Thoracic aorta (tissue), 2 donors: ENCODE results near the gene EPB41. TPM values are rescaled to one million over a fixed set of nuclear protein-coding genes. Genes with fewer than 3 reads are reported as not detected.
"Not testable (repeated sequence)": the region's sequence is repeated elsewhere in the genome, so short reads cannot be mapped to it uniquely, and the experiment has no call there.

Experiments
- ATAC-seq: fragments of 150-250 bp; one replicate; pipeline ENCODE4 v1.8.0; 2017; ENCODE audit warnings: low read depth; ENCODE audit not compliant: insufficient number of reproducible peaks, low FRiP score
- DNase-seq: peaks from one replicate; pipeline ENCODE4 v3.0.0-alpha.2; 2020; ENCODE audit warnings: low spot score
- H3K27ac ChIP-seq, 2 donors: fragments of 200-600 bp; sonication (generic); 1 replicate in 1 of 2; 2 replicates in 1 of 2; pipeline ENCODE4 v1.5.1; 2016; ENCODE audit warnings: mild to moderate bottlenecking in 2 of 2, moderate library complexity in 2 of 2
- H3K27me3 ChIP-seq: fragments of 200-600 bp; sonication (generic); replicated peaks from 2 replicates; pipeline ENCODE4 v1.6.0; 2016; ENCODE audit warnings: mild to moderate bottlenecking; ENCODE audit not compliant: insufficient read depth
- H3K36me3 ChIP-seq: fragments of 200-600 bp; sonication (generic); one replicate; pipeline ENCODE4 v1.5.1; 2016
- H3K4me1 ChIP-seq, 2 donors: fragments of 200-600 bp; sonication (generic); 1 replicate in 1 of 2; 2 replicates in 1 of 2; pipeline versions ENCODE4 v1.5.1 to v1.6.0; 2016; ENCODE audit warnings: low read depth in 2 of 2, mild to moderate bottlenecking in 1 of 2; ENCODE audit not compliant: control insufficient read depth in 1 of 2
- H3K4me3 ChIP-seq: fragments of 200-600 bp; sonication (generic); 2 replicates; pipeline ENCODE4 v1.5.1; 2016; ENCODE audit warnings: mild to moderate bottlenecking
- H3K9me3 ChIP-seq: fragments of 200-600 bp; sonication (generic); 2 replicates; pipeline ENCODE4 v1.5.1; 2016
- total RNA-seq, 2 donors: library from RNA; depleted of rRNA; stranded (reverse); fragments of >200 nt; gene quantifications; one replicate each; pipeline versions ENCODE4 v1.1.0 to v1.2.3, GENCODE V29; 2016
- TF ChIP-seq, protein P1 (sequence below): fragments of 200-600 bp; sonication (generic); IDR thresholded peaks from one replicate; pipeline ENCODE4 v1.5.1; 2019; ENCODE audit warnings: antibody characterized with exemption

The EPB41 gene
- total RNA-seq, 2 donors from 2014 or later = 26.7 to 37.8 TPM

- TF ChIP-seq, protein P1, sequence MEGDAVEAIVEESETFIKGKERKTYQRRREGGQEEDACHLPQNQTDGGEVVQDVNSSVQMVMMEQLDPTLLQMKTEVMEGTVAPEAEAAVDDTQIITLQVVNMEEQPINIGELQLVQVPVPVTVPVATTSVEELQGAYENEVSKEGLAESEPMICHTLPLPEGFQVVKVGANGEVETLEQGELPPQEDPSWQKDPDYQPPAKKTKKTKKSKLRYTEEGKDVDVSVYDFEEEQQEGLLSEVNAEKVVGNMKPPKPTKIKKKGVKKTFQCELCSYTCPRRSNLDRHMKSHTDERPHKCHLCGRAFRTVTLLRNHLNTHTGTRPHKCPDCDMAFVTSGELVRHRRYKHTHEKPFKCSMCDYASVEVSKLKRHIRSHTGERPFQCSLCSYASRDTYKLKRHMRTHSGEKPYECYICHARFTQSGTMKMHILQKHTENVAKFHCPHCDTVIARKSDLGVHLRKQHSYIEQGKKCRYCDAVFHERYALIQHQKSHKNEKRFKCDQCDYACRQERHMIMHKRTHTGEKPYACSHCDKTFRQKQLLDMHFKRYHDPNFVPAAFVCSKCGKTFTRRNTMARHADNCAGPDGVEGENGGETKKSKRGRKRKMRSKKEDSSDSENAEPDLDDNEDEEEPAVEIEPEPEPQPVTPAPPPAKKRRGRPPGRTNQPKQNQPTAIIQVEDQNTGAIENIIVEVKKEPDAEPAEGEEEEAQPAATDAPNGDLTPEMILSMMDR = no peak
- ATAC-seq = no peak
Observed at GRCh38 chr1:28934676-28935075, 20.3 kb downstream of the EPB41 start.

GRCh38 chr1:28935293-28935692 lies 20.9 kb downstream of the EPB41 start:
- Histone ChIP-seq H3K4me1 (no peaks in the 10 kb centered on the region), H3K27ac (no peak overlapping the region), H3K27me3 (no peaks in the 10 kb centered on the region), H3K4me3 (no peak overlapping the region), H3K9me3 (no peaks in the 10 kb centered on the region), H3K36me3 (no peaks in the 10 kb centered on the region)
- ATAC-seq = no peak
- TF ChIP-seq, protein P1 = no peak
- DNase-seq = no peak

More at GRCh38 chr1:28934676-28935075, 20.3 kb downstream of the EPB41 start:
- no peaks in the 10 kb centered on the region for H3K4me1 ChIP-seq
- H3K27me3 ChIP-seq = no peaks in the 10 kb centered on the region
- H3K27ac ChIP-seq = no peak overlapping the region
- no peak overlapping the region for H3K4me3 ChIP-seq
- no peaks in the 10 kb centered on the region for H3K9me3 ChIP-seq
- H3K36me3 ChIP-seq = no peaks in the 10 kb centered on the region
- no peak for DNase-seq

- H3K4me3 ChIP-seq = no peak overlapping the region
- H3K27me3 ChIP-seq = no peaks in the 10 kb centered on the region
- H3K4me1 ChIP-seq = no peaks in the 10 kb centered on the region
- TF ChIP-seq, protein P1 = no peak
- ATAC-seq = no peak
- no peaks in the 10 kb centered on the region for H3K36me3 ChIP-seq
- no peak for DNase-seq
- no peak overlapping the region for H3K27ac ChIP-seq
- H3K9me3 ChIP-seq = no peaks in the 10 kb centered on the region
Observed at GRCh38 chr1:28936094-28936493, 21.7 kb downstream of the EPB41 start.

DNA sequence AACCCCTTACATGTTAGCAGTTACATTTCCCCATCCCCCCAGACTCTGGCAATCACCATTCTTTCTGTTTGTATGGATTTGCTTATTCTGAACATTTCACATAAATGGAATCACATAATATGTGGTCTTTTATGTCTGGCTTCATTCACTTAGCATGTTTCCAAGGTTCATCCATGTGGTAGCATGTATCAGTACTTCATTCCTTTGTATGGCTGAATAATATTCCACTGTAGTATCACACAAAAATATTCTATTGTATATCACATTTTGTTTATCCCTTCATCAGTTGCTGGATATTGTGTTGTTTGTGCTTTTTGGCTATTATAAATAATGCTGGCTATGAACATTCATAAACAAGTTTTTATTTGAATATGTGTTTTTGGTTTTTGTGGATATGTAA lies 22.2 kb downstream of the EPB41 start:
- Histone ChIP-seq H3K9me3 (no peaks in the 10 kb centered on the region), H3K36me3 (no peaks in the 10 kb centered on the region), H3K4me3 (no peak overlapping the region), H3K4me1 (no peaks in the 10 kb centered on the region), H3K27me3 (no peaks in the 10 kb centered on the region), H3K27ac (no peak overlapping the region)
- TF ChIP-seq, protein P1 = no peak
- ATAC-seq (no peak), DNase-seq (no peak)

- not testable (repeated sequence) for H3K36me3 ChIP-seq, H3K27ac ChIP-seq, H3K9me3 ChIP-seq, DNase-seq, H3K27me3 ChIP-seq, H3K4me3 ChIP-seq, ATAC-seq, H3K4me1 ChIP-seq
Observed at GRCh38 chr1:28943581-28943980, 29.2 kb downstream of the EPB41 start.

GRCh38 chr1:28950006-28950405 lies 35.6 kb downstream of the EPB41 start:
- no peak overlapping the region for H3K27ac ChIP-seq
- TF ChIP-seq, protein P1 = no peak
- H3K27me3 ChIP-seq = no peaks in the 10 kb centered on the region
- peaks cover 4 to 15% of the 10 kb centered on the region in 2 donors for H3K4me1 ChIP-seq
- no peak for DNase-seq
- H3K36me3 ChIP-seq = no peaks in the 10 kb centered on the region
- no peaks in the 10 kb centered on the region for H3K9me3 ChIP-seq
- H3K4me3 ChIP-seq = no peak overlapping the region
- no peak for ATAC-seq
